SU-DHL-6 (cell line): ENCODE results near the gene TMEM131L.
"Not testable (repeated sequence)": the region's sequence is repeated elsewhere in the genome, so short reads cannot be mapped to it uniquely, and the experiment has no call there.

ENCODE experiments used
- H2AFZ ChIP-seq: fragments of 200-600 bp; sonication (generic); 2 replicates; pipeline ENCODE4 v1.6.1; 2014; ENCODE audit warnings: low read depth, mild to moderate bottlenecking, moderate library complexity, mixed read lengths, antibody characterized with exemption, low read length; ENCODE audit not compliant: severe bottlenecking
- H3F3A ChIP-seq: fragments of 200-600 bp; shearing (Covaris generic); 2 replicates; pipeline ENCODE4 v1.6.0; 2016; ENCODE audit warnings: antibody characterized with exemption, mild to moderate bottlenecking; ENCODE audit not compliant: insufficient read depth
- H3K27ac ChIP-seq: fragments of 200-600 bp; sonication (generic); 2 replicates; pipeline ENCODE4 v1.5.1; 2016; ENCODE audit warnings: low read depth, mild to moderate bottlenecking, low read length, moderate library complexity, mixed read lengths
- H3K27me3 ChIP-seq: fragments of 200-600 bp; sonication (generic), shearing (Covaris generic); 2 replicates; pipeline ENCODE4 v1.6.0; 2014; ENCODE audit warnings: mild to moderate bottlenecking, low read length
- H3K36me3 ChIP-seq: fragments of 200-600 bp; sonication (generic); 2 replicates; pipeline ENCODE4 v1.6.1; 2014; ENCODE audit warnings: mild to moderate bottlenecking, low read length, mixed read lengths
- H3K4me2 ChIP-seq: fragments of 300-600, 200-600 bp; shearing (Covaris generic), sonication (generic); 2 replicates; pipeline ENCODE4 v1.6.0; 2014; ENCODE audit warnings: low read length, low read depth, mild to moderate bottlenecking; ENCODE audit not compliant: poor library complexity, severe bottlenecking
- H3K4me3 ChIP-seq: fragments of 200-600 bp; sonication (generic); 2 replicates; pipeline ENCODE4 v1.5.1; 2014; ENCODE audit warnings: antibody characterized with exemption, low read length, mild to moderate bottlenecking, mixed read lengths; ENCODE audit not compliant: insufficient read depth, poor library complexity, severe bottlenecking
- H3K79me2 ChIP-seq: fragments of 200-600 bp; sonication (generic); 2 replicates; pipeline ENCODE4 v1.6.1; 2014; ENCODE audit warnings: mild to moderate bottlenecking, low read length, moderate library complexity; ENCODE audit not compliant: insufficient read depth
- H3K9ac ChIP-seq: fragments of 200-600 bp; sonication (generic); 2 replicates; pipeline ENCODE4 v1.7.0; 2014; ENCODE audit warnings: mild to moderate bottlenecking, low read length
- H3K9me2 ChIP-seq: fragments of 200-600 bp; sonication (generic); replicated peaks from 2 replicates; pipeline ENCODE4 v1.6.1; 2014; ENCODE audit warnings: low read length; ENCODE audit not compliant: insufficient read depth
- H3K9me3 ChIP-seq: fragments of 200-600 bp; sonication (generic); 2 replicates; pipeline ENCODE4 v1.6.1; 2014; ENCODE audit warnings: low read length, mixed read lengths; ENCODE audit not compliant: insufficient read depth
- H4K20me1 ChIP-seq: fragments of 200-600 bp; sonication (generic); 2 replicates; pipeline ENCODE4 v1.6.1; 2014; ENCODE audit warnings: low read depth, mild to moderate bottlenecking, antibody characterized with exemption, low read length, moderate library complexity, mixed read lengths
- EZH2phosphoT487 ChIP-seq: fragments of 200-600 bp; sonication (generic), shearing (Covaris generic); conservative IDR thresholded peaks from 2 replicates; pipeline ENCODE4 v1.6.1; 2018; ENCODE audit warnings: mild to moderate bottlenecking, antibody characterized with exemption, low read length, moderate library complexity, mixed read lengths
- TF ChIP-seq, protein P1 (sequence below): fragments of 200-600 bp; sonication (generic); IDR thresholded peaks from one replicate; pipeline ENCODE4 v1.5.1; 2017; ENCODE audit warnings: antibody characterized with exemption, mild to moderate bottlenecking, low read length, moderate library complexity; ENCODE audit not compliant: insufficient read depth, poor library complexity, severe bottlenecking

TMEM131L gene

DNA sequence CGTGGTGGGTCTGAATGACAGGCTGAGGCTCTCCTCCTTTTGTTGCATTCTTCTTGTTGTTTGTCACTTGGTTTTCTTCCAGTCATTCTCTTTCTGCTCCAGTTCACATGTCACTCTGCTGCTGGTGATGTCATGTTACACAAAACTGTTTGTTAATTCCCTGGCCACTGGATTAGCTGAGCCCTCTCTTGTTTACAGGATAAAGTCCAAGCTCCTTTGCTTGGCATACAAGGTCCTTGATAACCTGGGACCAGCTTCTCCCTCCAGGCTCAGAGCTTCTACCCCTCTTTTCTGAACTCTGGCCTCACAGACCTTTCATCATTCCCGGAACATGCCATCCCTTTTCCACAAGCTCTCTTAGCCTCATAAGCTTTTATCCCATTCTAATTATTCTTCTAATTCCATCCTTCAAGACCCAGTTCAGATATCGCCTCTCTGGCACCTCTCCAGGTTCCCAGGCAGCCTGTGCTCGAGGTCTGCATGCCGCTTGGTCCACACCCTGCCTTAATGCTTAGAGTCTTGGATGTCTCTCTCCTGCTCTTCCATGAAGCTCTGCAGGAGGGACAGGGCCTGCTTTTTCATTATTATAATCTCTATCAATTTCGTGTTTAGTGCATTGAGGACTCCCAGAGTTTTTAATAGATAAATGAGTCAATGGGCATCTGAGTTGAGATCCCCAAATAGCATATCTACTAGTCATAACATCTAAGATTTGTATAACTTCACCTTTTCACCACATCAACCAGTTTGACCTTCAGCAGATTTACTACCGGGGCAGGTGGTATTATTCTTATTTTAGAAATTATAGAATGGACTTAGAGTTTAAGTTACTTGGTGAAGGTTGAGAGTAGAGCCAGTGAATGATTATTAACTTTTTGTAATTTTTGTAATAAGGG, 98.7 kb downstream of the TMEM131L start:
- no peaks in the 10 kb centered on the region for H3K9me3 ChIP-seq
- H2AFZ ChIP-seq = no peak overlapping the region
- no peak overlapping the region for H3K27ac ChIP-seq
- H3K4me3 ChIP-seq = no peak overlapping the region
- peaks cover 91% of the 10 kb centered on the region for H3K79me2 ChIP-seq
- H3K9ac ChIP-seq = no peak overlapping the region
- H3K9me2 ChIP-seq = no peaks in the 10 kb centered on the region
- H4K20me1 ChIP-seq = peaks cover 6% of the 10 kb centered on the region
- peaks cover 71% of the 10 kb centered on the region for H3K36me3 ChIP-seq
- no peaks in the 10 kb centered on the region for H3K27me3 ChIP-seq
- no peak for TF ChIP-seq EZH2phosphoT487
- TF ChIP-seq, protein P1, sequence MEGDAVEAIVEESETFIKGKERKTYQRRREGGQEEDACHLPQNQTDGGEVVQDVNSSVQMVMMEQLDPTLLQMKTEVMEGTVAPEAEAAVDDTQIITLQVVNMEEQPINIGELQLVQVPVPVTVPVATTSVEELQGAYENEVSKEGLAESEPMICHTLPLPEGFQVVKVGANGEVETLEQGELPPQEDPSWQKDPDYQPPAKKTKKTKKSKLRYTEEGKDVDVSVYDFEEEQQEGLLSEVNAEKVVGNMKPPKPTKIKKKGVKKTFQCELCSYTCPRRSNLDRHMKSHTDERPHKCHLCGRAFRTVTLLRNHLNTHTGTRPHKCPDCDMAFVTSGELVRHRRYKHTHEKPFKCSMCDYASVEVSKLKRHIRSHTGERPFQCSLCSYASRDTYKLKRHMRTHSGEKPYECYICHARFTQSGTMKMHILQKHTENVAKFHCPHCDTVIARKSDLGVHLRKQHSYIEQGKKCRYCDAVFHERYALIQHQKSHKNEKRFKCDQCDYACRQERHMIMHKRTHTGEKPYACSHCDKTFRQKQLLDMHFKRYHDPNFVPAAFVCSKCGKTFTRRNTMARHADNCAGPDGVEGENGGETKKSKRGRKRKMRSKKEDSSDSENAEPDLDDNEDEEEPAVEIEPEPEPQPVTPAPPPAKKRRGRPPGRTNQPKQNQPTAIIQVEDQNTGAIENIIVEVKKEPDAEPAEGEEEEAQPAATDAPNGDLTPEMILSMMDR = no peak
- no peak overlapping the region for H3K4me2 ChIP-seq
- peaks cover 43% of the 10 kb centered on the region for H3F3A ChIP-seq

DNA sequence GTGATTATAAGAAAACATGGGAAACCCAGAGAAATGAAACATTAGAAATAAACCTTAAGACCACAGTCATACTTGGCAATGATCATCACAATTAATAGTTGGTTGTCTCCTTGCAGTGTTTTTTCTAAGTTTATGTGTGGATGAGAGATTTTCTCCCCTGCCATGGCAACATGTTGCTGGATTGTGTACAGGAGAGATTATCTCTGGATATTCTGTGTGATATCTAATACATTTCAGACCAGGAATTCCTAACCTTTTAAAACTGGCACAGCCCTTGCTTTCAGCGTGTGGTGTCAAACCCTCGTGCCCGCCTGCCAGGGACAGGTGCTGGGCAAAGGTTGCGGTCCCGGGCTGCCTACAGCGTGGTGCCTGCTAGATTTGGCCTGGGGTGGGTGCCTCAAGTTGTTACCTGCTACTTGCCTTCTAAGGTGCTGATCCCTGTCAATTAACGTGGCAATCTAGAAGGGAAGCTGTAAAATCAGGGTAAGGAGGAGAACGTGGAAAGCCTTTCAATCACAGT, 100.5 kb downstream of the TMEM131L start:
- H3K4me2 ChIP-seq = no peak overlapping the region
- H3K27me3 ChIP-seq = no peaks in the 10 kb centered on the region
- TF ChIP-seq EZH2phosphoT487 = no peak
- TF ChIP-seq, protein P1 = no peak
- H4K20me1 ChIP-seq = peaks cover 6% of the 10 kb centered on the region
- H3K79me2 ChIP-seq = peaks cover 98% of the 10 kb centered on the region
- peaks cover 49% of the 10 kb centered on the region for H3F3A ChIP-seq
- no peak overlapping the region for H3K4me3 ChIP-seq
- no peak overlapping the region for H2AFZ ChIP-seq
- H3K9ac ChIP-seq = no peak overlapping the region
- H3K36me3 ChIP-seq = peaks cover 66% of the 10 kb centered on the region
- no peaks in the 10 kb centered on the region for H3K9me2 ChIP-seq
- H3K9me3 ChIP-seq = no peaks in the 10 kb centered on the region
- H3K27ac ChIP-seq = no peak overlapping the region

DNA sequence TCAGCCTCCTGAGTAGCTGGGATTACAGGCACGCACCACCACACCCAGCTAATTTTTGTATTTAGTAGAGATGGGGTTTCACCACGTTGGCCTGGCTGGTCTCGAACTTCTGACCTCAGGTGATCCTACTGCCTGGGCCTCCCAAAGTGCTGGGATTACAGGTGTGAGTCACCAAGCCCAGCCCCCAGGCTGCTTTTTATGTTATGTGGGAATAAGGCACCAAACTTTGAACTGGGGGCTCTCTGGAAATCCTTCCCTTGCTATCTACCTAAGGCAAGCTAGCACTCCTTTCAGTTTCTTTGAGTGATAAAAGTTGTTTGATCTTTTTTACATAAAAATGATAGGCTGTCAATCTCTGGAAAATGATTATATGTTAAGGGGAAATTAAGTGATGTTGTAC, 101.5 kb downstream of the TMEM131L start:
- H3K27me3 ChIP-seq, H3K4me3 ChIP-seq, H3K9me3 ChIP-seq, H3K27ac ChIP-seq, H3K9ac ChIP-seq, H3K4me2 ChIP-seq, H2AFZ ChIP-seq, H4K20me1 ChIP-seq, H3K9me2 ChIP-seq: not testable (repeated sequence)
- Histone ChIP-seq H3F3A (peaks cover 52% of the 10 kb centered on the region), H3K36me3 (peaks cover 65% of the 10 kb centered on the region), H3K79me2 (peaks cover 96% of the 10 kb centered on the region)
